GM12892 (cell line): Measurements from ENCODE around the gene ACTL7A.

Experiments used
- POLR2A ChIP-seq: IDR thresholded peaks from 2 replicates; pipeline ENCODE4 v1.6.1; 2011; ENCODE audit warnings: low read depth, low read length, control low read depth
- POLR2AphosphoS5 ChIP-seq: IDR thresholded peaks from 2 replicates; pipeline ENCODE4 v1.6.1; 2011; ENCODE audit warnings: low read depth, low read length, control low read depth
- TAF1 ChIP-seq: IDR thresholded peaks from 2 replicates; pipeline ENCODE4 v1.6.1; 2011; ENCODE audit warnings: low read depth, mild to moderate bottlenecking, control low read depth, low read length, borderline replicate concordance

- no peak for TF ChIP-seq POLR2A
- TF ChIP-seq POLR2AphosphoS5, result no peak
- TF ChIP-seq TAF1, result no peak
These were observed 25.3 kb upstream of the ACTL7A start for GRCh38 chr9:108836781-108837180.
